Kidney (tissue), 14 donors: Measurements from ENCODE around the gene PDXP. TPM values are rescaled to one million over a fixed set of nuclear protein-coding genes. Genes with fewer than 3 reads are reported as not detected.

ENCODE experiments used
- DNase-seq, 5 donors: peaks; one replicate each; pipeline ENCODE4 v3.0.0-alpha.2; 2013 to 2020
- FAIRE-seq: peaks from 2 replicates; lab custom pipeline; 2012; peaks lifted over from hg19 to GRCh38; lab: Jason Lieb, UNC
- H3K27ac ChIP-seq, 2 donors: one replicate each; pipeline ENCODE4 v1.7.0; 2013; ENCODE audit warnings: low read depth in 2 of 2, low read length in 2 of 2, inconsistent platforms in 1 of 2
- H3K27me3 ChIP-seq: one replicate; pipeline ENCODE4 v1.7.1; 2013; ENCODE audit warnings: low read length, inconsistent platforms; ENCODE audit not compliant: control insufficient read depth, insufficient read depth
- H3K36me3 ChIP-seq, 3 donors: one replicate each; pipeline versions ENCODE4 v1.7.0 to v1.7.1; 2013; ENCODE audit warnings: low read length in 3 of 3, control low read depth in 1 of 3, inconsistent platforms in 1 of 3; ENCODE audit not compliant: insufficient read depth in 3 of 3, control insufficient read depth in 2 of 3
- H3K4me1 ChIP-seq, 3 donors: one replicate each; pipeline versions ENCODE4 v1.7.0 to v1.7.1; 2013; ENCODE audit warnings: low read length in 3 of 3, inconsistent platforms in 1 of 3, low read depth in 1 of 3; ENCODE audit not compliant: control insufficient read depth in 2 of 3, insufficient read depth in 2 of 3
- H3K4me3 ChIP-seq, 3 donors: one replicate each; pipeline versions ENCODE4 v1.7.0 to v1.8.1; 2013; ENCODE audit warnings: low read length in 3 of 3, control low read depth in 1 of 3, inconsistent platforms in 1 of 3
- H3K9ac ChIP-seq, 3 donors: one replicate each; pipeline versions ENCODE4 v1.7.0 to v1.7.1; 2013; ENCODE audit warnings: low read length in 3 of 3, control low read depth in 1 of 3, inconsistent platforms in 1 of 3
- H3K9me3 ChIP-seq, 3 donors: one replicate each; pipeline versions ENCODE4 v1.7.0 to v1.7.1; 2013; ENCODE audit warnings: low read length in 3 of 3, control low read depth in 1 of 3, inconsistent platforms in 1 of 3; ENCODE audit not compliant: control insufficient read depth in 2 of 3, insufficient read depth in 1 of 3
- CTCF ChIP-seq: IDR thresholded peaks from 3 replicates; pipeline ENCODE4 v1.5.1; 2012; ENCODE audit warnings: mild to moderate bottlenecking, moderate library complexity, borderline replicate concordance; ENCODE audit not compliant: insufficient read depth; ENCODE audit errors: extremely low read depth
- intact Hi-C: fragments of 100-400 bp; cut with DNase I; formaldehyde crosslinking; loops from one replicate; pipeline ENCODE4 v1.11.1; 2022
- polyA plus RNA-seq: library from polyadenylated mRNA; stranded (reverse); fragments of 350-450 nt; fragmentation: Illumina TruSeq; extraction: RNeasy Lipid Tissue Mini Kit (QIAGEN cat#74804); gene quantifications from one replicate; pipeline ENCODE4 v1.2.3, GENCODE V29; 2014; ENCODE audit warnings: low read depth, low replicate concordance; ENCODE audit not compliant: insufficient read depth
- total RNA-seq: library from RNA; stranded (reverse); fragmentation: NEBNext Ultra II Directional; extraction: Animal tissue kit (Norgen Biotek cat#: 25700); gene quantifications from one replicate; pipeline ENCODE4 v1.2.1, GENCODE V29; 2021
- donor health status: control.
- donor health status: control.
- donor health status: control.
- donor health status: control.
- donor health status: control.
- donor health status: DM: yes; HTN: yes; CAD: no.
- donor health status: Normal renal cell carcinoma (clear cell type).

The PDXP gene
- total and polyA plus RNA-seq, 2 donors from 2014 or later, result 6.3 to 29.6 TPM

GRCh38 chr22:37647928-37648327 lies 10.6 kb upstream of the PDXP start:
- FAIRE-seq (no peak), DNase-seq (no peak)
- no peak for TF ChIP-seq CTCF
- H3K4me3 ChIP-seq, result no peak overlapping the region
- H3K27ac ChIP-seq, result no peak overlapping the region
- no peaks in the 10 kb centered on the region for H3K27me3 ChIP-seq
- H3K9ac ChIP-seq, result no peak overlapping the region
- no peaks in the 10 kb centered on the region for H3K36me3 ChIP-seq
- no peaks in the 10 kb centered on the region for H3K9me3 ChIP-seq
- intact Hi-C loops, result loop anchor here (10.0 kb wide), 1 partner anchor 147 kb away; no protein-coding TSS in a partner anchor
- H3K4me1 ChIP-seq, result peaks cover 0 to 2% (median 0%) of the 10 kb centered on the region in 3 donors

- Histone ChIP-seq H3K27ac (no peak overlapping the region), H3K9me3 (no peaks in the 10 kb centered on the region), H3K4me1 (no peaks in the 10 kb centered on the region), H3K4me3 (no peak overlapping the region), H3K36me3 (no peaks in the 10 kb centered on the region), H3K27me3 (no peaks in the 10 kb centered on the region), H3K9ac (no peak overlapping the region)
- FAIRE-seq (no peak), DNase-seq (no peak)
- TF ChIP-seq CTCF, result no peak
- intact Hi-C loops, result no loop called here
These were observed 7.9 kb upstream of the PDXP start for GRCh38 chr22:37650463-37651136.

GRCh38 chr22:37654563-37655251 lies 3.8 kb upstream of the PDXP start:
- intact Hi-C loops, result no loop called here
- TF ChIP-seq CTCF, result no peak
- no peaks in the 10 kb centered on the region for H3K9me3 ChIP-seq
- no peak for FAIRE-seq
- no peak overlapping the region for H3K27ac ChIP-seq
- no peak overlapping the region for H3K4me3 ChIP-seq
- H3K4me1 ChIP-seq, result peaks cover 0 to 13% (median 6%) of the 10 kb centered on the region in 3 donors
- no peaks in the 10 kb centered on the region for H3K27me3 ChIP-seq
- no peaks in the 10 kb centered on the region for H3K36me3 ChIP-seq
- DNase-seq, result no peak
- H3K9ac ChIP-seq, result no peak overlapping the region
